GM19043 (cell line): ENCODE results near the gene ASIC3.

ENCODE experiments used
- ATAC-seq: cut with Tn5 transposase; IDR thresholded peaks from one replicate; pipeline ENCODE4 v1.9.1; 2021; ENCODE audit warnings: low read depth; ENCODE audit not compliant: unreplicated experiment

The ASIC3 gene

GRCh38 chr7:151100921-151101320 is 52.6 kb downstream of the ASIC3 start:
- ATAC-seq: no peak

- no peak for ATAC-seq
Measured at GRCh38 chr7:151101621-151102396, 53.5 kb downstream of the ASIC3 start.
